Transverse colon (tissue), 4 donors: Measurements from ENCODE around the gene FBXL2.

Source experiments
- POLR2AphosphoS5 ChIP-seq, 3 donors: sonication (generic); formaldehyde crosslinking; IDR thresholded peaks; one replicate each; pipeline ENCODE4 v1.6.1; 2016; ENCODE audit warnings: antibody characterized with exemption in 3 of 3
- TF ChIP-seq, protein P1 (sequence below), 5 experiments: fragments of 200-600 bp in 3 of 5; fragments of 450-650 bp in 2 of 5; sonication (generic) in 3 of 5; IDR thresholded peaks; 1 replicate in 2 of 5; 2 replicates in 3 of 5; pipeline ENCODE4 v1.5.1; 2016 to 2017; ENCODE audit warnings: antibody characterized with exemption in 5 of 5, inconsistent platforms in 3 of 5, mild to moderate bottlenecking in 2 of 5, moderate library complexity in 1 of 5

DNA sequence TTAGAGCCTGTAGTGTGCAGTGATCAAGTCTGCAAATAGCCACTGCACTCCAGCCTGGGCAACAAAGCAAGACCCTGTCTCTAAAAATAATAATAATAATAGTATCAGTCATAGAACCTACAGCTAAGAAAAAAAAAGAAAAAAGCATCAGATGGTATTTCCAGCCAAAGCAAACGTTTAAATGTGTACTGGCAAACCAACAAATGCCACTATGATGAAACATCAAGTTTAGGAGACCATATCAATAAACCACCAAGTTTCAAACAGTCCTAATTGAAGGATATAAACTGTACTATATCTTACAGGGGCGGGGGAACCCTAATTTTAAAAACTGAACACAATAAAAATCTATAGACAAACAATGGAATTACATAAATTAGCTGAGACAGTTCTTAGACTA is 156.6 kb downstream of the FBXL2 start:
- TF ChIP-seq, protein P1, sequence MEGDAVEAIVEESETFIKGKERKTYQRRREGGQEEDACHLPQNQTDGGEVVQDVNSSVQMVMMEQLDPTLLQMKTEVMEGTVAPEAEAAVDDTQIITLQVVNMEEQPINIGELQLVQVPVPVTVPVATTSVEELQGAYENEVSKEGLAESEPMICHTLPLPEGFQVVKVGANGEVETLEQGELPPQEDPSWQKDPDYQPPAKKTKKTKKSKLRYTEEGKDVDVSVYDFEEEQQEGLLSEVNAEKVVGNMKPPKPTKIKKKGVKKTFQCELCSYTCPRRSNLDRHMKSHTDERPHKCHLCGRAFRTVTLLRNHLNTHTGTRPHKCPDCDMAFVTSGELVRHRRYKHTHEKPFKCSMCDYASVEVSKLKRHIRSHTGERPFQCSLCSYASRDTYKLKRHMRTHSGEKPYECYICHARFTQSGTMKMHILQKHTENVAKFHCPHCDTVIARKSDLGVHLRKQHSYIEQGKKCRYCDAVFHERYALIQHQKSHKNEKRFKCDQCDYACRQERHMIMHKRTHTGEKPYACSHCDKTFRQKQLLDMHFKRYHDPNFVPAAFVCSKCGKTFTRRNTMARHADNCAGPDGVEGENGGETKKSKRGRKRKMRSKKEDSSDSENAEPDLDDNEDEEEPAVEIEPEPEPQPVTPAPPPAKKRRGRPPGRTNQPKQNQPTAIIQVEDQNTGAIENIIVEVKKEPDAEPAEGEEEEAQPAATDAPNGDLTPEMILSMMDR (IDR thresholded peaks at IDR 0.05), result no peak
- no peak for TF ChIP-seq POLR2AphosphoS5 (IDR thresholded peaks at IDR 0.05)
